Lower lobe of right lung (tissue), 2 donors: ENCODE data around the gene CELF3. TPM values are rescaled to one million over a fixed set of nuclear protein-coding genes. Genes with fewer than 3 reads are reported as not detected.
"Not testable (repeated sequence)": the region's sequence is repeated elsewhere in the genome, so short reads cannot be mapped to it uniquely, and the experiment has no call there.

Experiments
- ATAC-seq, 2 donors: fragments of 200-7000 bp; cut with Tn5 transposase; one replicate each; pipeline ENCODE4 v1.9.1; 2020 to 2022; ENCODE audit warnings: mild to moderate bottlenecking in 2 of 2, moderate library complexity in 2 of 2
- DNase-seq: peaks from one replicate; pipeline ENCODE4 v3.0.0-alpha.2; 2020
- H3K27ac ChIP-seq: fragments of 200-600 bp; one replicate; pipeline ENCODE4 v1.8.0; 2022
- H3K27me3 ChIP-seq: fragments of 200-600 bp; one replicate; pipeline ENCODE4 v1.8.0; 2022; ENCODE audit warnings: low read depth
- H3K36me3 ChIP-seq: fragments of 200-600 bp; one replicate; pipeline ENCODE4 v1.8.0; 2022; ENCODE audit warnings: mild to moderate bottlenecking
- H3K4me1 ChIP-seq: fragments of 200-600 bp; one replicate; pipeline ENCODE4 v1.8.0; 2022
- H3K4me3 ChIP-seq: fragments of 200-600 bp; one replicate; pipeline ENCODE4 v1.8.0; 2022; ENCODE audit warnings: mild to moderate bottlenecking
- H3K9me3 ChIP-seq: fragments of 200-600 bp; one replicate; pipeline ENCODE4 v1.8.0; 2022
- intact Hi-C: fragments of 100-400 bp; cut with DNase I; formaldehyde crosslinking; loops from one replicate; pipeline ENCODE4 v1.11.0; 2022
- total RNA-seq: library from RNA; stranded (reverse); fragmentation: NEBNext Ultra II Directional; extraction: Animal tissue kit (Norgen Biotek cat#: 25700); gene quantifications from one replicate; pipeline ENCODE4 v1.2.1, GENCODE V29; 2021
- TF ChIP-seq, protein P1 (sequence below): fragments of 200-600 bp; IDR thresholded peaks from one replicate; pipeline ENCODE4 v1.8.0; 2022; ENCODE audit warnings: antibody characterized with exemption, mild to moderate bottlenecking
- donor health status: DM: no; HTN: yes; CAD: no; lungs with severe emphysema.

The CELF3 gene
- total RNA-seq, 1 donor from 2014 or later, result not detected

DNA sequence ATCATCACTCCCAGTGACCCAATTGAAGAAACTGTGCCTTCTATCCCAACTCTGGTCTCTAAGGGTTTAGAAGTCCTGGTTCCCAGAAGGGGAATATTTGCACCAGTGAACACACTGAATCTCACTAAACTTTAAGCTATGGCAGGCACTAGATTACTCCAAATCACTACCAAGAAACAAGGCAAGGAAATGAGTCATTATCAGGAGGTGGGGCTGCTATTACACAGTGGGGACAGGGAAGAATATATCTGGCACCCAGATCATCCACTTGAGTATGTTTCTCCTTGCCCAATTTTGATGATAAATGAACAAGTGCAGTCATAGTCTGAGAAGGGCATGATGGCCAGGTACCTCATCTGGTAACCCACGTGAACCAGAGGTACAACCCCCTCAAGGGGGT is 39.7 kb upstream of the CELF3 start:
- TF ChIP-seq, protein P1, sequence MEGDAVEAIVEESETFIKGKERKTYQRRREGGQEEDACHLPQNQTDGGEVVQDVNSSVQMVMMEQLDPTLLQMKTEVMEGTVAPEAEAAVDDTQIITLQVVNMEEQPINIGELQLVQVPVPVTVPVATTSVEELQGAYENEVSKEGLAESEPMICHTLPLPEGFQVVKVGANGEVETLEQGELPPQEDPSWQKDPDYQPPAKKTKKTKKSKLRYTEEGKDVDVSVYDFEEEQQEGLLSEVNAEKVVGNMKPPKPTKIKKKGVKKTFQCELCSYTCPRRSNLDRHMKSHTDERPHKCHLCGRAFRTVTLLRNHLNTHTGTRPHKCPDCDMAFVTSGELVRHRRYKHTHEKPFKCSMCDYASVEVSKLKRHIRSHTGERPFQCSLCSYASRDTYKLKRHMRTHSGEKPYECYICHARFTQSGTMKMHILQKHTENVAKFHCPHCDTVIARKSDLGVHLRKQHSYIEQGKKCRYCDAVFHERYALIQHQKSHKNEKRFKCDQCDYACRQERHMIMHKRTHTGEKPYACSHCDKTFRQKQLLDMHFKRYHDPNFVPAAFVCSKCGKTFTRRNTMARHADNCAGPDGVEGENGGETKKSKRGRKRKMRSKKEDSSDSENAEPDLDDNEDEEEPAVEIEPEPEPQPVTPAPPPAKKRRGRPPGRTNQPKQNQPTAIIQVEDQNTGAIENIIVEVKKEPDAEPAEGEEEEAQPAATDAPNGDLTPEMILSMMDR, result no peak
- no peak overlapping the region for H3K4me3 ChIP-seq
- DNase-seq, result no peak
- no peaks in the 10 kb centered on the region for H3K4me1 ChIP-seq
- no peak for ATAC-seq
- intact Hi-C loops, result no loop called here
- H3K9me3 ChIP-seq, result no peaks in the 10 kb centered on the region
- peaks cover 34% of the 10 kb centered on the region for H3K36me3 ChIP-seq
- H3K27ac ChIP-seq, result no peak overlapping the region
- H3K27me3 ChIP-seq, result no peaks in the 10 kb centered on the region

DNA sequence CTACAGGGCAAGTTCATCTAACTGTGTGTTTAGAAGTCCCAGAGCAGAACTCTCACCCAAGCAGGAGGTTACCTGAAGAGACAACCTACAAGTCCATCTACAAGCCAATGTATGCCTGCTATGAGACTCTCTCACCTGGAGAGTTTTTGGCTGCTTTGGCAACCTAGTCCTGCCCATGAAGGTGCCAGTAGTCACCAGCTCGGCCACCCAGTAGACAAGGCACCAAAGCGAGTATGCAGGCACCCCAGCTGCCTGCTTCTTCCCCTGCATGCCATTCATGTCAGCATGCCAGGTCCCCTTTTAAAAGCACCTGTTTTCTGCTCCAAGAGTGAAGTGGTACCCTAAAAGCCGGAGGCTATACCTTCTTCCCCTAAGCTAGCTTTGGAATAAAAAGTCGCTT is 24.9 kb upstream of the CELF3 start:
- Histone ChIP-seq H3K4me3 (no peak overlapping the region), H3K4me1 (no peaks in the 10 kb centered on the region), H3K27me3 (no peaks in the 10 kb centered on the region), H3K9me3 (peaks cover 9% of the 10 kb centered on the region), H3K36me3 (no peaks in the 10 kb centered on the region), H3K27ac (no peak overlapping the region)
- intact Hi-C loops, result no loop called here
- ATAC-seq (no peak), DNase-seq (no peak)
- TF ChIP-seq, protein P1, result no peak

DNA sequence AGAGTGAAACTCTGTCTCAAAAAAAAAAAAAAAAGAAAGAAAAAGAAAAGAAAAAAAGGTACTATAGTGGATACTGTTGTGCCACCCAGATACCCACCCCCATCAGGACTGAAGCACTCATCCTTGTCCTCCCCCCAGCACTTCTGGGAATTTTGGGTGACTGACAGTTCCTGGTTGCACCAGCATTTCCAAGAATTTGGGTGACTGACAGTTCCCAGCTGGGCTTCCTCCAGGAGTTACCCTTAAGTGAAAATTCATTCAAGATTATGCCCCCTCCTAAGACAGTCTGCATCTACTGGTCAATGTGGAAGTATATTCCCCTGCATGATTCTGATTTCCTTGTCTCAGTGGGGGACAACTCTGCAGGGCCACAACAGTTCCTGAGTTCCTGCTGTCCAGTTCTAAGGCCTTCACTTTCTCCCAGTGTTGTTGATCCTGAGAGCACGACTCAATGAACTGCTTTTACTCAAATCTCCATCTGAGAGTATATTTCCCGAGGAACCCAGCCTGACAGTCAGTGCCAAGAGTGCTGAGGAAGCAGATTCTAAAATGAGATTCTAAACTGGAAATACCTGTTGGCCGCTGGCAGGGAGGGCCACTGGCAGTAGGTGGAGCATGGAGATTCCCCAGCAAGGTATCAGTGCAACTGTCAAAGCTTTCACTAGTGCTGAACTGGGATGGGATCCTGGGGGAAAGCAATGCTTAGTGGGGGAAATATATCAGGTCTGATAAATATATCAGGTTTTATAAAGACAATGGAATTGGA is 23.2 kb upstream of the CELF3 start:
- H3K27me3 ChIP-seq, result no peaks in the 10 kb centered on the region
- no peak for DNase-seq
- ATAC-seq, result peak in 1 of 2 donors; percentile 46
- intact Hi-C loops, result no loop called here
- TF ChIP-seq, protein P1, result no peak
- H3K9me3 ChIP-seq, result peaks cover 9% of the 10 kb centered on the region
- no peaks in the 10 kb centered on the region for H3K36me3 ChIP-seq
- H3K4me1 ChIP-seq, result no peaks in the 10 kb centered on the region
- no peak overlapping the region for H3K4me3 ChIP-seq
- no peak overlapping the region for H3K27ac ChIP-seq

DNA sequence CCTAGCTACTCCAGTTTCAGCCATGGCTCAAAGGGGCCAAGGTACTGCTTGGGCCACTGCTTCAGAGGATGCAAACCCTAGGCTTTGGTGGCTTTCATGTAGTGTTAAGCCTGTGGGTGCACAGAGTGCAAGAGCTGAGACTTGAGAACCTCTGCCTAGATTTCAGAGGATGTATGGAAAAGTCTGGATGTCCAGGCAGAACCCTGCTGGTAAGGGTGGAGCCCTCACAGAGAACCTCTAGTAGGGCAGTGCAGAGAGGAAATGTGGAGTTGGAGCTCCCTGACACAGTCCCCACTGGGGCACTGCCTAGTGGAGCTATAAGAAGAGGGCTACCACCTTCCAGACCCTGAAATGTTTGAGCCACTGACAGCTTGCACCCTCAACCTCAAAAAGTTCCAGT is 20.9 kb upstream of the CELF3 start:
- no peaks in the 10 kb centered on the region for H3K36me3 ChIP-seq
- H3K27me3 ChIP-seq, result no peaks in the 10 kb centered on the region
- H3K4me3 ChIP-seq, result no peak overlapping the region
- peaks cover 9% of the 10 kb centered on the region for H3K9me3 ChIP-seq
- ATAC-seq, result no peak
- H3K4me1 ChIP-seq, result no peaks in the 10 kb centered on the region
- no peak for DNase-seq
- TF ChIP-seq, protein P1, result no peak
- H3K27ac ChIP-seq, result no peak overlapping the region
- intact Hi-C loops, result no loop called here

DNA sequence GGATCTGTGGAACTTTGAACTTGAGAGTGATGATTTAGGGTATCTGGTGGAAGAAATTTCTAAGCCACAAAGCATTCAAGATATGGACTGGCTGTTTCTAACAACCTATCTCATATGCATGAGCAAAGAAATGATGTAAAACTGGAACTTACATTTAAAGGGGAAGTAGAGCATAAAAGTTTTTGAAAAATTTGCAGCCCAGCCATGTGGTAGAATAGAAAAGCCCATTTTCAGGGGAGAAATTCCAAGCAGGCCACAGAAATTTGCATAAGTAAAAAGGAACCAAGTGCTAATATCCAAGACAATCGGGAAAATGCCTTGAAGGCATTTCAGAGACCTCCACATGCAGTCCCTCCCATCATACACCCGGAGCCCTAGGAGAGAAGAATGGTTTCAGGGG is 20.4 kb upstream of the CELF3 start:
- Histone ChIP-seq H3K4me3 (no peak overlapping the region), H3K9me3 (peaks cover 9% of the 10 kb centered on the region), H3K4me1 (no peaks in the 10 kb centered on the region), H3K27ac (no peak overlapping the region), H3K36me3 (no peaks in the 10 kb centered on the region), H3K27me3 (no peaks in the 10 kb centered on the region)
- TF ChIP-seq, protein P1, result no peak
- DNase-seq (no peak), ATAC-seq (no peak)
- intact Hi-C loops, result no loop called here

DNA sequence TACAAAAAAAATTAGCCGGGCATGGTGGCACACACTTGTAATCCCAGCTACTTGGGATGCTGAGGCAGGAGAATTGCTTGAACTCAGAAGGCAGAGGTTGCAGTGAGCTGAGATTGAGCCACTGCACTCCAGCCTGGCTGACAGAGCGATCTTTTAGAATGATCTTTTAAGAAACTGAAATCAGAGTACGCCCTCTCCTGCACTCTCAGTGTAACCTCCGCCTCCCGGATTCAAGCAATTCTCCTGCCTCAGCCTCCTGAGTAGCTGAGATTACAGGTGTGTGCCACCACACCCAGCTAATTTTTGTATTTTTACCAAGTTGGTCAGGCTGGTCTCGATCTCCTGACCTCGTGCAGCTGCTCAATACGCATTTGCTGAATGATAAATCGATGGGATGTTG is 17.4 kb upstream of the CELF3 start:
- H3K27ac ChIP-seq, DNase-seq, H3K4me3 ChIP-seq, H3K9me3 ChIP-seq, ATAC-seq, H3K27me3 ChIP-seq, intact Hi-C loops, H3K4me1 ChIP-seq, H3K36me3 ChIP-seq: not testable (repeated sequence)
